Suprapubic skin (tissue), 4 donors: Measurements from ENCODE around the gene MYZAP.

Experiments used
- EP300 ChIP-seq: sonication (generic); formaldehyde crosslinking; IDR thresholded peaks from one replicate; pipeline ENCODE4 v1.6.1; 2017; ENCODE audit warnings: antibody characterized with exemption
- POLR2A ChIP-seq, 2 donors: fragments of 450-650 bp; IDR thresholded peaks; one replicate each; pipeline ENCODE4 v1.6.1; 2017; ENCODE audit warnings: antibody characterized with exemption in 2 of 2, mild to moderate bottlenecking in 2 of 2, moderate library complexity in 2 of 2
- POLR2AphosphoS5 ChIP-seq, 3 donors: sonication (generic); formaldehyde crosslinking; IDR thresholded peaks; one replicate each; pipeline ENCODE4 v1.6.1; 2017; ENCODE audit warnings: antibody characterized with exemption in 3 of 3
- TF ChIP-seq, protein P1 (sequence below), 2 donors: fragments of 200-600 bp in 1 of 2; fragments of 450-650 bp in 1 of 2; sonication (generic) in 1 of 2; IDR thresholded peaks; one replicate each; pipeline ENCODE4 v1.5.1; 2016 to 2019; ENCODE audit warnings: antibody characterized with exemption in 2 of 2, mild to moderate bottlenecking in 1 of 2, moderate library complexity in 1 of 2

DNA sequence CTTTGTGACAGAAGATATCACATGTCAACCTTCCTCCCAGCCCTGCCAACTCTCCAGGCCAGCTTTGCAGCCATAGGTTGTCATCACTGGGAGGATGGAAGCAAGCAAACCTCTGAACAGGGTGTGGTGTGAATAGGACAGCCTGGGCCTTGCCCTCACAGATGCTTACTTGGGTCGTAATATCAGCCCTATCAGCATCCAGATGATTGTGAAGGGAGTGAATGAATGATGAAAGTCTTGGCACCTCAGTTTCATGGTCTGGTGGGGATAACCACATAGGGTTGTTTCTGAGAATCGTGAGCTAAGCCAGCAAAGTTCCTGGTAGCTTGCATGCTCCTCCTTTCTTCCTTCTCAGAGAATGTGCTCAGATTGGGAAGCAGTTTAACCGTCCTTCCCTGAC lies 59.7 kb downstream of the MYZAP start:
- TF ChIP-seq, protein P1, sequence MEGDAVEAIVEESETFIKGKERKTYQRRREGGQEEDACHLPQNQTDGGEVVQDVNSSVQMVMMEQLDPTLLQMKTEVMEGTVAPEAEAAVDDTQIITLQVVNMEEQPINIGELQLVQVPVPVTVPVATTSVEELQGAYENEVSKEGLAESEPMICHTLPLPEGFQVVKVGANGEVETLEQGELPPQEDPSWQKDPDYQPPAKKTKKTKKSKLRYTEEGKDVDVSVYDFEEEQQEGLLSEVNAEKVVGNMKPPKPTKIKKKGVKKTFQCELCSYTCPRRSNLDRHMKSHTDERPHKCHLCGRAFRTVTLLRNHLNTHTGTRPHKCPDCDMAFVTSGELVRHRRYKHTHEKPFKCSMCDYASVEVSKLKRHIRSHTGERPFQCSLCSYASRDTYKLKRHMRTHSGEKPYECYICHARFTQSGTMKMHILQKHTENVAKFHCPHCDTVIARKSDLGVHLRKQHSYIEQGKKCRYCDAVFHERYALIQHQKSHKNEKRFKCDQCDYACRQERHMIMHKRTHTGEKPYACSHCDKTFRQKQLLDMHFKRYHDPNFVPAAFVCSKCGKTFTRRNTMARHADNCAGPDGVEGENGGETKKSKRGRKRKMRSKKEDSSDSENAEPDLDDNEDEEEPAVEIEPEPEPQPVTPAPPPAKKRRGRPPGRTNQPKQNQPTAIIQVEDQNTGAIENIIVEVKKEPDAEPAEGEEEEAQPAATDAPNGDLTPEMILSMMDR (IDR thresholded peaks at IDR 0.05): no peak
- TF ChIP-seq POLR2AphosphoS5 (IDR thresholded peaks at IDR 0.05) (no peak), POLR2A (IDR thresholded peaks at IDR 0.05) (no peak), EP300 (no peak)
